Stomach smooth muscle (tissue), 2 donors: Measurements from ENCODE around the gene TTC33.

Experiments used
- H3K27ac ChIP-seq: one replicate; pipeline ENCODE4 v1.7.0; 2013; ENCODE audit warnings: mild to moderate bottlenecking, low read length, inconsistent platforms
- H3K27me3 ChIP-seq, 2 donors: one replicate each; pipeline ENCODE4 v1.7.0; 2013; ENCODE audit warnings: low read length in 2 of 2; ENCODE audit not compliant: insufficient read depth in 2 of 2, control insufficient read depth in 1 of 2
- H3K36me3 ChIP-seq, 2 donors: one replicate each; pipeline ENCODE4 v1.7.0; 2013; ENCODE audit warnings: low read length in 2 of 2; ENCODE audit not compliant: control insufficient read depth in 2 of 2, insufficient read depth in 2 of 2
- H3K4me1 ChIP-seq: one replicate; pipeline ENCODE4 v1.7.0; 2013; ENCODE audit warnings: low read length; ENCODE audit not compliant: control insufficient read depth, insufficient read depth
- H3K4me3 ChIP-seq, 2 donors: one replicate each; pipeline ENCODE4 v1.7.0; 2013; ENCODE audit warnings: low read length in 2 of 2
- H3K9ac ChIP-seq, 2 donors: one replicate each; pipeline ENCODE4 v1.7.0; 2013; ENCODE audit warnings: low read length in 2 of 2, mild to moderate bottlenecking in 1 of 2
- H3K9me3 ChIP-seq, 2 donors: one replicate each; pipeline ENCODE4 v1.7.0; 2013; ENCODE audit warnings: low read length in 2 of 2; ENCODE audit not compliant: control insufficient read depth in 2 of 2
- donor health status: healthy.
- donor health status: Pancreatic carcinoma.

The TTC33 gene

DNA sequence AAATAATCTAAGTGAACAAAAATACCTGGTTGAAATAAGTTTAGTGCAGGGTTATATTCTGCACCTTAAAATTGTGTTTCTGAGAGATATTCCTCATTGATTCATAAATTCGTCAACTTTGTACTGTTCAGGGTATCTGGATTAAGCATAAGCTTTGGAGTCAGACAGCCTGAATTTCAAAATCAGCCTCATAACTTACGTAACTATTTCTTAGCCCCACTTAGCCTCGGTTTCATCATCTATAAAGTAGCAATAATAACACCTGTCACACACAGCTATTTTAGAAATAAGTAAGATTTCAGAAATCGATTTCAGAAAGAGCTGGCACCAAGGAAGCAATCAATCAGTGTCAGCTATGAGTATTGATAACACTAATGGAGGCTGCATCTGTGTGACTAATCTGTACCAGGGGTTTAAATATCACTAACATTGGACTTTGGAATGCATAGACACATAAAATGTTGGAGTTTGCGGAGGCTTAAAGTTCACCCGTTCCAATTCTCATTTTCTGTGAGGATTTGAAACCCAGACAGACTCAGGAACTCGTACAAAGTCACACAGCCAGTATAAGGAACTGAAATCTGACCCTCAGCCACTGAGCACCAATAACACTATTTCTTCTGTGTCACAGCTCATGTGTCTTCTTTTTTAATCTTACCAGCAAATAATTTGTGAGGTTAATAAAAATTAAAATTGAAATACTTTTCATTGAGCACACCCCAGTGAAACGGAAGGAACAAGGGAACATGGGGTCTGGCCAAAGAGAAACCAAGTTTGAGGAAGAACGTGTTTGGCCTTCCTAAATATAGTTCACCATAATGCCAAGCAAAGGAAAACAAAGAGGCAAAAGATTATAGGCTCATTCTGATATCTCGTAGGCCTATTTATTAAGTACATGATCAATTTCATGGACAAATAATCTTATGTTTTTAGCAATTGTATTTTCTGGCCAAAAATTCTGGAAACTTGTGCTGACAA is 270.5 kb downstream of the TTC33 start:
- Histone ChIP-seq H3K4me1 (peaks cover 3% of the 10 kb centered on the region), H3K4me3 (no peak overlapping the region), H3K9ac (no peak overlapping the region), H3K9me3 (no peaks in the 10 kb centered on the region), H3K27ac (no peak overlapping the region), H3K27me3 (no peaks in the 10 kb centered on the region), H3K36me3 (no peaks in the 10 kb centered on the region)

DNA sequence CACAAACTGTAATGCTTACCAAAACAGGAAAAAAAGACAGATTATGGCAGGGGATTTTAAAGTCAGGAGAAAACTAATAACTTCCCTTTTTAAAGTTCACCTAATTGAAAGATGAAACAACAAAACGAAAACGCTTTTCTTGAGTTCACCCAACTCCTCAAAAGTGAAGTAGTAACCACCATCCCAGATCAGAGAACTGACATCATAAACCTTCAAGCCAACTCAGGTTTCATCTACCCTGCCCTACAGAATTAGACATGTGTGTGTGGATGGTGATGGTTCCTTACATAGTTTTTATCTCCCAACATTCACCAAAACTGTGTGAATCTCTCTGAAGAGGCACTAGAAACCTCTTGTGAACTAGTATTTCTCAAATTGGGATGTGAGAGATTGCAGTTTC is 271.3 kb downstream of the TTC33 start:
- Histone ChIP-seq H3K4me3 (no peak overlapping the region), H3K27ac (no peak overlapping the region), H3K4me1 (no peaks in the 10 kb centered on the region), H3K9me3 (no peaks in the 10 kb centered on the region), H3K27me3 (no peaks in the 10 kb centered on the region), H3K36me3 (no peaks in the 10 kb centered on the region), H3K9ac (no peak overlapping the region)

DNA sequence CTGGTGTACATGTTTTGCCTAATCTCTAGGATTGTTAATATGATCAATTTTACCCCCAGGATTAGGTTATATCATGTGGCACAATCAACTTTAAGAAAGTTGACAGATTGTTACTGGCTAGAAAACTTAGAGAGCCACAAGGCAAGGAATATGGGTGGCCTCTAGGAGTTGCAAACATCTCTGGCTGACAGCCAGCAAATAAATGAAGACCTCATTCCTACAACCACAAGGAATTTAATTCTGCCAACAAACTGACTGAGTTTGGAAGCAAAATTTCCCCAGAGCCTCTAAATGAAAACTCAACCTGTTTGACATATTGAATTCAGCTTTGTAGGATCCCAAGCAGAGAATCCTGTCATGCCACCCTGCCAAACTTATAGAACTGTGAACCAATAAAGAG is 272.4 kb downstream of the TTC33 start:
- no peaks in the 10 kb centered on the region for H3K9me3 ChIP-seq
- no peak overlapping the region for H3K9ac ChIP-seq
- no peaks in the 10 kb centered on the region for H3K36me3 ChIP-seq
- H3K27me3 ChIP-seq, result no peaks in the 10 kb centered on the region
- no peak overlapping the region for H3K4me3 ChIP-seq
- no peak overlapping the region for H3K27ac ChIP-seq
- no peaks in the 10 kb centered on the region for H3K4me1 ChIP-seq

DNA sequence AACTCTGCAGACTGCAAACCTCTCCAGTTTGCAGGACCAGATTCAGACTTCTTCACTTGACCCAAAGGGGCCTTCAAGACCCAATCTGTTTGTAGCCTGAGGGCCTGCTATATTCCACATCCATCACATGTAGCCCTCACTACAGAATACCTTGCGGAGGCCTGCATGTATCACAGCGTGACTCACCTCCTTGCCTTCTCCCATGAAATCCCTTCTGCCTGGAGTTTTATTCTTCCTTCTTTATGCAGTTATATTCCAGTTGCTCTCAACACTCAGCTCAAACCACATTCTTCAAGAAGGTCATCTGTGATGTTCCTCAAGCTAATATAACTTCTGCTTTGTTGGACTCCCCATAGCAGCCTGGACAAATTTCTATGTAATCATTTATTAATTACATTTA is 274.5 kb downstream of the TTC33 start:
- Histone ChIP-seq H3K9ac (no peak overlapping the region), H3K27ac (no peak overlapping the region), H3K4me3 (no peak overlapping the region), H3K36me3 (no peaks in the 10 kb centered on the region), H3K9me3 (no peaks in the 10 kb centered on the region), H3K4me1 (no peaks in the 10 kb centered on the region), H3K27me3 (no peaks in the 10 kb centered on the region)

- H3K9me3 ChIP-seq, result no peaks in the 10 kb centered on the region
- H3K9ac ChIP-seq, result no peak overlapping the region
- H3K36me3 ChIP-seq, result no peaks in the 10 kb centered on the region
- no peak overlapping the region for H3K27ac ChIP-seq
- no peaks in the 10 kb centered on the region for H3K4me1 ChIP-seq
- H3K27me3 ChIP-seq, result no peaks in the 10 kb centered on the region
- no peak overlapping the region for H3K4me3 ChIP-seq
These were observed 275.4 kb downstream of the TTC33 start for GRCh38 chr5:40480392-40480791.

- Histone ChIP-seq H3K9ac (no peak overlapping the region), H3K4me3 (no peak overlapping the region), H3K27ac (no peak overlapping the region), H3K9me3 (no peaks in the 10 kb centered on the region), H3K36me3 (no peaks in the 10 kb centered on the region), H3K4me1 (no peaks in the 10 kb centered on the region), H3K27me3 (no peaks in the 10 kb centered on the region)
These were observed 275.8 kb downstream of the TTC33 start for GRCh38 chr5:40479939-40480338.

DNA sequence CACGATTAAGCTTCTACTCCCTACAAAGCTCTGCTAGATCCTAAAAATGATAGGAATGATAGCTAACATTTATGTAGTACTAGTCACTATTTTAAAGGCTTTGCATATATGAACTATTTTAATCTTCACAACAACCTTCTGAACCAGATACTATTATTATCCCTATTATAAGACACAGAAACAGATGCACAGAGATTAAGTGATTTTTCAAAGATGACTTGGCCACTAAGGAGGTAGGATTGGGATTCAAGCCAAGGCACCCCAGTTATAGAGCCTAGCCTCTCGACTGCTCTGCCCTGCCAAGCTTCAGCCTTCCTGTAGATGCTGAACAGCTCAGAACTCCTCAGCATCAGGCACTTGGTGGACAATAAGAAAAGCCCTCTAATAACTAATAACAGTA is 277.0 kb downstream of the TTC33 start:
- H3K27me3 ChIP-seq, result no peaks in the 10 kb centered on the region
- H3K9ac ChIP-seq, result no peak overlapping the region
- H3K9me3 ChIP-seq, result no peaks in the 10 kb centered on the region
- H3K4me3 ChIP-seq, result no peak overlapping the region
- H3K27ac ChIP-seq, result no peak overlapping the region
- H3K36me3 ChIP-seq, result no peaks in the 10 kb centered on the region
- H3K4me1 ChIP-seq, result no peaks in the 10 kb centered on the region

DNA sequence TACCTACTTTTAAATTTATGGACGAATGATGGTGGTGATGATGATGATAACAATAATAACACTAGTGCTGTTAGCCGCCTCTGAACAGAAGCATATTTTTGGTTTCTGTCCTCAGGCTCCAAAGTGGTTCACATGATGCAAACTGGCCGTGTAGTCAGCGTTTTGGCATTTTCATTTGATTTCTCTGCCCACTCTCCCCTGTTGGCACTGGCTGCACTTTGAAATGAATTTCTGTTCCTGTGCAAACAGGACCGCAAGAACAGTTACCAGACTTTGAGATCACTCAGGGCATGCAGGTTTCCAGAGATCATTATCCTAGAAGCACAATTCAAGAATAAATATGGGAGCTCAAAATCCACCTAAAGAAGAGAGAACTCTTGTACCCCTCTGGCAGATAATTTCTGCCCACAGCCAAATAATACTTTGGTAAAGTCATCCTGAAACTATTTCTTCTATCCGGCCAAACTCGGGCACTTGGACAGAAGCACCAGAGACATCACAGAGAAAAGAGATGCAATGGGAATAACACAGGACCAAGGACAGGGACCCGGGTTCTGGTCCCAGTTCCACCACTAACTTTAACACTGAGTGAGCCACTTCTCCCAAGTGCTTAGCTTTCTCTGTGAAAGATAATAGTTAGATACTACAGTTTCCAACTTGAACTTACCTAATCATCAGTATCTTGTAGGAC is 277.8 kb downstream of the TTC33 start:
- Histone ChIP-seq H3K27me3 (no peaks in the 10 kb centered on the region), H3K9me3 (no peaks in the 10 kb centered on the region), H3K36me3 (no peaks in the 10 kb centered on the region), H3K4me1 (no peaks in the 10 kb centered on the region), H3K27ac (peak overlapping the region; percentile 0), H3K4me3 (no peak overlapping the region), H3K9ac (no peak overlapping the region)

- H3K4me1 ChIP-seq, result no peaks in the 10 kb centered on the region
- H3K27me3 ChIP-seq, result no peaks in the 10 kb centered on the region
- H3K4me3 ChIP-seq, result no peak overlapping the region
- no peak overlapping the region for H3K27ac ChIP-seq
- H3K9me3 ChIP-seq, result no peaks in the 10 kb centered on the region
- H3K9ac ChIP-seq, result no peak overlapping the region
- H3K36me3 ChIP-seq, result no peaks in the 10 kb centered on the region
These were observed 280.2 kb downstream of the TTC33 start for GRCh38 chr5:40475561-40475960.

DNA sequence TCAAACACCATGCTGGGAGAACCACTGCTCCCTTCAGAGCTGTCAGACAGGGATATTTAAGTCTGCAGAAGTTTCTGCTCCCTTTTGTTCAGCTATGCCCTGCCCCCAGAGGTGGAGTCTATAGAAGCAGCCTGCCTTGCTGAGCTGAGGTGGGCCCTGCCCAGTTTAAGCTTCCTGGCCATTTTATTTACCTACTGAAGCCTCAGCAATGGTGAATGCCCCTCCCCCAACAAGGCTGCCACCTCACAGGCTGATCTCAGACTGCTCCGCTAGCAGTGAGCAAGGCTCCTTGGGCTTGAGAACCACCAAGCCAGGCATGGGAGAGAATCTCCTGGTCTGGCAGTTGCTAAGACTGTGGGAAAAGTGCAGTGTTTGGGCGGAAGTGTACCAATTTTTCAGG is 281.5 kb downstream of the TTC33 start:
- Histone ChIP-seq H3K27me3 (no peaks in the 10 kb centered on the region), H3K4me1 (no peaks in the 10 kb centered on the region), H3K9me3 (no peaks in the 10 kb centered on the region), H3K36me3 (no peaks in the 10 kb centered on the region), H3K27ac (no peak overlapping the region), H3K9ac (no peak overlapping the region), H3K4me3 (no peak overlapping the region)

DNA sequence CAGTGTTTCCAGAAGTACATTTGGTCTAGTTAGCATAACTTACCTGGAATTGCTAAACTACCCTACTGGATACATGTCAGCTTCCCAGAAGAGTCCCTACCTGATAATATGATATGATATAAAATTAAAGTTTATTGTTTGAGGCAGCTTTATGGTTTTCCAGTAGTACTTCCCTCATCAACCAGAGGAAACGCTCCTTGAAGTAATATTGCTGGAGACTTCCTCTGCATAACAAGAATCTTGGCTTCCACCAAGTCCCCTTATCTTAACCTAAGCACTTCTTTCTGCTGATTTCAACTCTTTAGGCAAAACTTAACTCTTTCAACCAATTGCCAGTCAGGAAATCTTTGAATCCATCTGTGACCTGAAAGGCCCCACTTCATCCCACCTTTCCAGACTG is 290.3 kb downstream of the TTC33 start:
- no peaks in the 10 kb centered on the region for H3K9me3 ChIP-seq
- H3K4me1 ChIP-seq, result no peaks in the 10 kb centered on the region
- H3K36me3 ChIP-seq, result no peaks in the 10 kb centered on the region
- H3K27me3 ChIP-seq, result no peaks in the 10 kb centered on the region
- H3K9ac ChIP-seq, result no peak overlapping the region
- H3K4me3 ChIP-seq, result no peak overlapping the region
- H3K27ac ChIP-seq, result no peak overlapping the region
